ENCODE data around the gene LPIN1.

GRCh38 chr2:11718606-11719005, 27.8 kb upstream of the LPIN1 start:
- TF ChIP-seq ASH2L (IDR thresholded peaks at IDR 0.05; ENCODE audit: low read length) = no peak
- TF ChIP-seq CEBPB (IDR thresholded peaks at IDR 0.05; ENCODE audit: low read depth, low read length) = no peak
- no peak for TF ChIP-seq CTCF (IDR thresholded peaks at IDR 0.05; ENCODE audit: control extremely low read depth in 1 of 3, insufficient read depth in 1 of 3, low read depth in 1 of 3, low read length in 3 of 3)
- no peak for TF ChIP-seq POLR2A (IDR thresholded peaks at IDR 0.05; ENCODE audit: control extremely low read depth in 1 of 2, low read depth in 2 of 2, low read length in 2 of 2)
- TF ChIP-seq, protein P1, sequence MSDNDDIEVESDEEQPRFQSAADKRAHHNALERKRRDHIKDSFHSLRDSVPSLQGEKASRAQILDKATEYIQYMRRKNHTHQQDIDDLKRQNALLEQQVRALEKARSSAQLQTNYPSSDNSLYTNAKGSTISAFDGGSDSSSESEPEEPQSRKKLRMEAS (IDR thresholded peaks at IDR 0.05) = no peak
- TF ChIP-seq BRCA1 (IDR thresholded peaks at IDR 0.05; ENCODE audit: low read depth, low read length) = no peak

Data from H1 (cell line).